ENCODE data around the gene FBLN5. TPM values are rescaled to one million over a fixed set of nuclear protein-coding genes. Genes with fewer than 3 reads are reported as not detected.

The FBLN5 gene
- polyA plus RNA-seq, 1 of the 3 experiments (the other 2 are of a cell fraction): 39.8 TPM

DNA sequence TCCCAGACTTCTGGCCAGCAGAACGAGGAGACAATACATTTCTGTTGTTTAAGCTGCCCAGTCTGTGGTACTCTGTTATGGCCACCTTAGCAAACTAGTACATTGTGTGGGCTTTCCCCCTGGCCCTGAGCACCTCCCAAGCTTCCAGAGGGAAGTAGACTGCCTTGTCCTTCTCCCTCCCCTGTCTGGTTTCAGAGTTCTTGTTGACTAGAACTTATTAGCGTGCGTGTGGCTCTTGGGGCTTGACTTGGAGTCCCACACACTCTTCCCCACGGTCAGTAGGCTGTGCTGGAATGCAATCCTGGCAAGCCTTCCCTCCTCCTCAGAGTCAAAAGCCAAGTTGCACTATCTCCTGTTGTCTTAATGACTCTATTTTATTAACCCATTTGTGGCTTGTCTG, 27.7 kb downstream of the FBLN5 start:
- no peak for DNase-seq
- TF ChIP-seq, protein P1, sequence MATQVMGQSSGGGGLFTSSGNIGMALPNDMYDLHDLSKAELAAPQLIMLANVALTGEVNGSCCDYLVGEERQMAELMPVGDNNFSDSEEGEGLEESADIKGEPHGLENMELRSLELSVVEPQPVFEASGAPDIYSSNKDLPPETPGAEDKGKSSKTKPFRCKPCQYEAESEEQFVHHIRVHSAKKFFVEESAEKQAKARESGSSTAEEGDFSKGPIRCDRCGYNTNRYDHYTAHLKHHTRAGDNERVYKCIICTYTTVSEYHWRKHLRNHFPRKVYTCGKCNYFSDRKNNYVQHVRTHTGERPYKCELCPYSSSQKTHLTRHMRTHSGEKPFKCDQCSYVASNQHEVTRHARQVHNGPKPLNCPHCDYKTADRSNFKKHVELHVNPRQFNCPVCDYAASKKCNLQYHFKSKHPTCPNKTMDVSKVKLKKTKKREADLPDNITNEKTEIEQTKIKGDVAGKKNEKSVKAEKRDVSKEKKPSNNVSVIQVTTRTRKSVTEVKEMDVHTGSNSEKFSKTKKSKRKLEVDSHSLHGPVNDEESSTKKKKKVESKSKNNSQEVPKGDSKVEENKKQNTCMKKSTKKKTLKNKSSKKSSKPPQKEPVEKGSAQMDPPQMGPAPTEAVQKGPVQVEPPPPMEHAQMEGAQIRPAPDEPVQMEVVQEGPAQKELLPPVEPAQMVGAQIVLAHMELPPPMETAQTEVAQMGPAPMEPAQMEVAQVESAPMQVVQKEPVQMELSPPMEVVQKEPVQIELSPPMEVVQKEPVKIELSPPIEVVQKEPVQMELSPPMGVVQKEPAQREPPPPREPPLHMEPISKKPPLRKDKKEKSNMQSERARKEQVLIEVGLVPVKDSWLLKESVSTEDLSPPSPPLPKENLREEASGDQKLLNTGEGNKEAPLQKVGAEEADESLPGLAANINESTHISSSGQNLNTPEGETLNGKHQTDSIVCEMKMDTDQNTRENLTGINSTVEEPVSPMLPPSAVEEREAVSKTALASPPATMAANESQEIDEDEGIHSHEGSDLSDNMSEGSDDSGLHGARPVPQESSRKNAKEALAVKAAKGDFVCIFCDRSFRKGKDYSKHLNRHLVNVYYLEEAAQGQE (IDR thresholded peaks at IDR 0.05; ENCODE audit: low read depth, low read length): no peak
- TF ChIP-seq FOXJ3 (CRISPR knock-in tag; IDR thresholded peaks at IDR 0.05) (no peak), NFIC (IDR thresholded peaks at IDR 0.05; ENCODE audit: borderline replicate concordance) (no peak), EP300 (IDR thresholded peaks at IDR 0.05; ENCODE audit: borderline replicate concordance in 1 of 2, low read depth in 1 of 2, low read length in 1 of 2) (no peak), EZH2phosphoT487 (IDR thresholded peaks at IDR 0.05; ENCODE audit: borderline replicate concordance, low read depth) (no peak), GATA2 (CRISPR knock-in tag; IDR thresholded peaks at IDR 0.05) (no peak)
- H3F3A ChIP-seq (replicated peaks; ENCODE audit: insufficient read depth): peaks cover 4% of the 10 kb centered on the region
- no peaks in the 10 kb centered on the region for H3K9me2 ChIP-seq
- H3K9me3 ChIP-seq: no peaks in the 10 kb centered on the region
- H3K4me3 ChIP-seq (ENCODE audit: low read depth in 2 of 2, low read length in 1 of 2): no peak overlapping the region
- no peaks in the 10 kb centered on the region; the same call in 1 of the 2 replicates for H3K79me2 ChIP-seq (ENCODE audit: insufficient read depth)
- no peaks in the 10 kb centered on the region; a peak in 1 of 4 replicates for H3K4me1 ChIP-seq (ENCODE audit: control insufficient read depth in 1 of 2, insufficient read depth in 2 of 2, low read depth in 1 of 2, low read length in 1 of 2)
- H3K36me3 ChIP-seq (replicated peaks in 1 of 2; ENCODE audit: control insufficient read depth in 1 of 2, insufficient read depth in 2 of 2, low read length in 1 of 2): peaks cover 17 to 20% of the 10 kb centered on the region in 2 experiments
- ChIA-PET CTCF (interaction anchor here (1.2 kb wide), 1 partner anchor 9 kb away, joined by 3 read pairs; no protein-coding TSS in a partner anchor), POLR2A (no interaction called here)
- H3K27me3 ChIP-seq (ENCODE audit: insufficient read depth): no peaks in the 10 kb centered on the region
- H3K9ac ChIP-seq: no peak overlapping the region
- H3K27ac ChIP-seq (ENCODE audit: low read depth in 2 of 2, low read length in 1 of 2): no peak overlapping the region
- no peak overlapping the region for H2AFZ ChIP-seq (ENCODE audit: low read depth)
- WGBS (ENCODE audit: low lambda C conversion rate): 17% methylated on average over 3 of the region's 4 CpGs
- no peak overlapping the region for H3K4me2 ChIP-seq
- no peaks in the 10 kb centered on the region for H4K20me1 ChIP-seq (ENCODE audit: insufficient read depth)

DNA sequence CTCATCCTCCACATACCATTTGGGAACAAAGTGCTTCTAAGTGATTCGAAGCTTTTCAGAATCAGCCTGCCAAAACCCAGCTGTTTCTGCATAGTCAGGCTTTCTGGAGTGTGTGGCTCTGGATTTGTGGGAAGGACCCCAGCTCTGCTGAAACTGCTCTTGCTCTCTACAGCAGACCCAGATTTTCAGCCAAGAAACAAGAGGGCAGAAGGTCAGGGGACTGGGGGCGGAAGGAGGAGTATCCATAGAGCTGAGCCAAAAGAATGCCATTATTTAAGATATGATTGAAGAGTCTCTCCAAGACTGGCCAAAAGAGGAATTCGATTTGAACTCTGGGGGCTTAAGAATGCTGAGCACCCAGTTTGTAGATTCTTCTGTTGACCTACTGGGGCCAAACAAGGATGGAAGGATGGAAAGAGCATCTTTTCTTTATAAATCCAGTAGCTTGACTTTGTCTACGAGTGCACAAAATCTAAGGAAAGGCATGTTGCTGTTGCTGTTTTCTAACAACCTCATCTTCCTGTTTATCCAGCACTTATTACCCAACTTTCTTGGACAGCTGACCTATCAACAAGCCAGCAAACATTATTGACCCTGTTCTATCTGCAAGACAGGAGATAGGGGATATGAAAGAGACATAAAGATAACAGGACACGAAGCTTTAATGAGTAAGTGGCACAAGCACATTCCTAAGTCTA, 29.2 kb downstream of the FBLN5 start:
- WGBS (ENCODE audit: low lambda C conversion rate): 49% methylated on average over 5 of the region's 5 CpGs
- no peaks in the 10 kb centered on the region for H3K27me3 ChIP-seq (ENCODE audit: insufficient read depth)
- no peak overlapping the region for H2AFZ ChIP-seq (ENCODE audit: low read depth)
- H3K9me2 ChIP-seq: no peaks in the 10 kb centered on the region
- H3K79me2 ChIP-seq (ENCODE audit: insufficient read depth): no peaks in the 10 kb centered on the region; the same call in 1 of the 2 replicates
- no peaks in the 10 kb centered on the region; a peak in 1 of 4 replicates for H3K4me1 ChIP-seq (ENCODE audit: control insufficient read depth in 1 of 2, insufficient read depth in 2 of 2, low read depth in 1 of 2, low read length in 1 of 2)
- H3K27ac ChIP-seq (ENCODE audit: low read depth in 2 of 2, low read length in 1 of 2): no peak overlapping the region
- ChIA-PET POLR2A (no interaction called here), CTCF (interaction anchor here (1.1 kb wide), 1 partner anchor 769 kb away, joined by 4 read pairs; no protein-coding TSS in a partner anchor)
- no peaks in the 10 kb centered on the region for H4K20me1 ChIP-seq (ENCODE audit: insufficient read depth)
- H3K9me3 ChIP-seq: no peaks in the 10 kb centered on the region
- H3K36me3 ChIP-seq (replicated peaks in 1 of 2; ENCODE audit: control insufficient read depth in 1 of 2, insufficient read depth in 2 of 2, low read length in 1 of 2): peaks cover 17 to 25% of the 10 kb centered on the region in 2 experiments
- no peak overlapping the region for H3K4me3 ChIP-seq (ENCODE audit: low read depth in 2 of 2, low read length in 1 of 2)
- peaks cover 5% of the 10 kb centered on the region for H3F3A ChIP-seq (replicated peaks; ENCODE audit: insufficient read depth)
- TF ChIP-seq POLR2AphosphoS5 (IDR thresholded peaks at IDR 0.05; ENCODE audit: low read depth, low read length) (no peak), NRF1 (IDR thresholded peaks at IDR 0.05; ENCODE audit: low read depth, low read length) (no peak), RXRA (IDR thresholded peaks at IDR 0.05; ENCODE audit: borderline replicate concordance, low read depth) (no peak), SIN3A (IDR thresholded peaks at IDR 0.05; ENCODE audit: borderline replicate concordance, low read depth, low read length) (no peak), TAF1 (IDR thresholded peaks at IDR 0.05; ENCODE audit: borderline replicate concordance, low read depth, low read length) (no peak), RCOR1 (IDR thresholded peaks at IDR 0.05; ENCODE audit: low read length) (no peak)
- TF ChIP-seq, protein P2, sequence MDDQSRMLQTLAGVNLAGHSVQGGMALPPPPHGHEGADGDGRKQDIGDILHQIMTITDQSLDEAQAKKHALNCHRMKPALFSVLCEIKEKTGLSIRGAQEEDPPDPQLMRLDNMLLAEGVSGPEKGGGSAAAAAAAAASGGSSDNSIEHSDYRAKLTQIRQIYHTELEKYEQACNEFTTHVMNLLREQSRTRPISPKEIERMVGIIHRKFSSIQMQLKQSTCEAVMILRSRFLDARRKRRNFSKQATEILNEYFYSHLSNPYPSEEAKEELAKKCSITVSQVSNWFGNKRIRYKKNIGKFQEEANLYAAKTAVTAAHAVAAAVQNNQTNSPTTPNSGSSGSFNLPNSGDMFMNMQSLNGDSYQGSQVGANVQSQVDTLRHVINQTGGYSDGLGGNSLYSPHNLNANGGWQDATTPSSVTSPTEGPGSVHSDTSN (IDR thresholded peaks at IDR 0.05): no peak
- TF ChIP-seq, protein P3, sequence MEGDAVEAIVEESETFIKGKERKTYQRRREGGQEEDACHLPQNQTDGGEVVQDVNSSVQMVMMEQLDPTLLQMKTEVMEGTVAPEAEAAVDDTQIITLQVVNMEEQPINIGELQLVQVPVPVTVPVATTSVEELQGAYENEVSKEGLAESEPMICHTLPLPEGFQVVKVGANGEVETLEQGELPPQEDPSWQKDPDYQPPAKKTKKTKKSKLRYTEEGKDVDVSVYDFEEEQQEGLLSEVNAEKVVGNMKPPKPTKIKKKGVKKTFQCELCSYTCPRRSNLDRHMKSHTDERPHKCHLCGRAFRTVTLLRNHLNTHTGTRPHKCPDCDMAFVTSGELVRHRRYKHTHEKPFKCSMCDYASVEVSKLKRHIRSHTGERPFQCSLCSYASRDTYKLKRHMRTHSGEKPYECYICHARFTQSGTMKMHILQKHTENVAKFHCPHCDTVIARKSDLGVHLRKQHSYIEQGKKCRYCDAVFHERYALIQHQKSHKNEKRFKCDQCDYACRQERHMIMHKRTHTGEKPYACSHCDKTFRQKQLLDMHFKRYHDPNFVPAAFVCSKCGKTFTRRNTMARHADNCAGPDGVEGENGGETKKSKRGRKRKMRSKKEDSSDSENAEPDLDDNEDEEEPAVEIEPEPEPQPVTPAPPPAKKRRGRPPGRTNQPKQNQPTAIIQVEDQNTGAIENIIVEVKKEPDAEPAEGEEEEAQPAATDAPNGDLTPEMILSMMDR (IDR thresholded peaks at IDR 0.05): no peak
- TF ChIP-seq, protein P4, sequence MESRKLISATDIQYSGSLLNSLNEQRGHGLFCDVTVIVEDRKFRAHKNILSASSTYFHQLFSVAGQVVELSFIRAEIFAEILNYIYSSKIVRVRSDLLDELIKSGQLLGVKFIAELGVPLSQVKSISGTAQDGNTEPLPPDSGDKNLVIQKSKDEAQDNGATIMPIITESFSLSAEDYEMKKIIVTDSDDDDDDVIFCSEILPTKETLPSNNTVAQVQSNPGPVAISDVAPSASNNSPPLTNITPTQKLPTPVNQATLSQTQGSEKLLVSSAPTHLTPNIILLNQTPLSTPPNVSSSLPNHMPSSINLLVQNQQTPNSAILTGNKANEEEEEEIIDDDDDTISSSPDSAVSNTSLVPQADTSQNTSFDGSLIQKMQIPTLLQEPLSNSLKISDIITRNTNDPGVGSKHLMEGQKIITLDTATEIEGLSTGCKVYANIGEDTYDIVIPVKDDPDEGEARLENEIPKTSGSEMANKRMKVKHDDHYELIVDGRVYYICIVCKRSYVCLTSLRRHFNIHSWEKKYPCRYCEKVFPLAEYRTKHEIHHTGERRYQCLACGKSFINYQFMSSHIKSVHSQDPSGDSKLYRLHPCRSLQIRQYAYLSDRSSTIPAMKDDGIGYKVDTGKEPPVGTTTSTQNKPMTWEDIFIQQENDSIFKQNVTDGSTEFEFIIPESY (IDR thresholded peaks at IDR 0.05; ENCODE audit: borderline replicate concordance, low read depth): no peak
- TF ChIP-seq, protein P5, sequence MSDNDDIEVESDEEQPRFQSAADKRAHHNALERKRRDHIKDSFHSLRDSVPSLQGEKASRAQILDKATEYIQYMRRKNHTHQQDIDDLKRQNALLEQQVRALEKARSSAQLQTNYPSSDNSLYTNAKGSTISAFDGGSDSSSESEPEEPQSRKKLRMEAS (IDR thresholded peaks at IDR 0.05; ENCODE audit: low read depth): no peak
- H3K4me2 ChIP-seq: no peak overlapping the region
- no peak overlapping the region for H3K9ac ChIP-seq
- no peak for DNase-seq
